Neural progenitor cell (in vitro differentiated cells): ENCODE measurements around the gene PPP5C. TPM values are rescaled to one million over a fixed set of nuclear protein-coding genes. Genes with fewer than 3 reads are reported as not detected.

Experiments used
- DNase-seq: peaks from one replicate; pipeline ENCODE4 v3.0.0-alpha.2; 2016; ENCODE audit warnings: low spot score
- H2AFZ ChIP-seq: fragments of 200-600 bp; sonication (generic); replicated peaks from 2 replicates; pipeline ENCODE4 v1.6.1; 2016; ENCODE audit warnings: antibody characterized with exemption
- H3F3A ChIP-seq: fragments of 200-600 bp; sonication (generic); 2 replicates; pipeline ENCODE4 v1.6.1; 2016; ENCODE audit warnings: antibody characterized with exemption, low read depth
- H3K27ac ChIP-seq: fragments of 200-600 bp; sonication (generic); 2 replicates; pipeline ENCODE4 v1.5.1; 2016; ENCODE audit warnings: mild to moderate bottlenecking
- H3K27me3 ChIP-seq: fragments of 200-600 bp; sonication (generic); 2 replicates; pipeline ENCODE4 v1.6.1; 2016; ENCODE audit warnings: mild to moderate bottlenecking, moderate library complexity
- H3K36me3 ChIP-seq: fragments of 200-600 bp; sonication (generic); 2 replicates; pipeline ENCODE4 v1.5.1; 2016
- H3K4me1 ChIP-seq: fragments of 200-600 bp; sonication (generic); 2 replicates; pipeline ENCODE4 v1.6.1; 2016; ENCODE audit warnings: mixed run types
- H3K4me2 ChIP-seq: fragments of 200-600 bp; sonication (generic); 2 replicates; pipeline ENCODE4 v1.6.1; 2016
- H3K4me3 ChIP-seq: fragments of 200-600 bp; sonication (generic); 2 replicates; pipeline ENCODE4 v1.5.1; 2016
- H3K79me2 ChIP-seq: fragments of 200-600 bp; sonication (generic); 2 replicates; pipeline ENCODE4 v1.6.1; 2016; ENCODE audit warnings: low read depth
- H3K9ac ChIP-seq: fragments of 200-600 bp; sonication (generic); 2 replicates; pipeline ENCODE4 v1.6.1; 2016
- H3K9me3 ChIP-seq: fragments of 200-600 bp; sonication (generic); 2 replicates; pipeline ENCODE4 v1.5.1; 2016; ENCODE audit warnings: low read depth
- H4K20me1 ChIP-seq: fragments of 200-600 bp; sonication (generic); 2 replicates; pipeline ENCODE4 v1.6.1; 2016; ENCODE audit warnings: low read depth
- H3K27ac Mint-ChIP-seq: 3 replicates; pipeline ENCODE4 v1.8.0; 2021; ENCODE audit warnings: mixed read lengths
- H3K27me3 Mint-ChIP-seq: 2 replicates; pipeline ENCODE4 v1.8.0; 2022; ENCODE audit warnings: low read depth, mild to moderate bottlenecking, inconsistent platforms, moderate library complexity, mixed read lengths; ENCODE audit not compliant: insufficient read depth
- H3K36me3 Mint-ChIP-seq: 3 replicates; pipeline ENCODE4 v1.8.0; 2021; ENCODE audit warnings: mixed read lengths
- H3K4me1 Mint-ChIP-seq: 3 replicates; pipeline ENCODE4 v1.8.0; 2021; ENCODE audit warnings: mixed read lengths
- H3K4me3 Mint-ChIP-seq: 3 replicates; pipeline ENCODE4 v1.8.0; 2021; ENCODE audit warnings: mild to moderate bottlenecking, moderate library complexity, mixed read lengths
- H3K9me3 Mint-ChIP-seq: 3 replicates; pipeline ENCODE4 v1.8.0; 2020; ENCODE audit warnings: mixed read lengths
- EZH2 ChIP-seq: fragments of 200-600 bp; sonication (generic); IDR thresholded peaks from 2 replicates; pipeline ENCODE4 v1.6.1; 2017; ENCODE audit warnings: antibody characterized with exemption, mild to moderate bottlenecking, moderate library complexity
- EZH2phosphoT487 ChIP-seq: fragments of 200-600 bp; sonication (generic); IDR thresholded peaks from 2 replicates; pipeline ENCODE4 v1.6.1; 2017; ENCODE audit warnings: antibody characterized with exemption
- total RNA-seq: library from RNA; depleted of rRNA; stranded (reverse); fragments of >200 nt; gene quantifications from 2 replicates; pipeline ENCODE4 v1.2.3, GENCODE V29; 2015; ENCODE audit warnings: low replicate concordance
- TF ChIP-seq, protein P1 (sequence below): fragments of 200-600 bp; sonication (generic); IDR thresholded peaks from 2 replicates; pipeline ENCODE4 v1.5.1; 2017; ENCODE audit warnings: antibody characterized with exemption, mild to moderate bottlenecking

The PPP5C gene
- total RNA-seq, 1 donor from 2014 or later, result 63.5 TPM

DNA sequence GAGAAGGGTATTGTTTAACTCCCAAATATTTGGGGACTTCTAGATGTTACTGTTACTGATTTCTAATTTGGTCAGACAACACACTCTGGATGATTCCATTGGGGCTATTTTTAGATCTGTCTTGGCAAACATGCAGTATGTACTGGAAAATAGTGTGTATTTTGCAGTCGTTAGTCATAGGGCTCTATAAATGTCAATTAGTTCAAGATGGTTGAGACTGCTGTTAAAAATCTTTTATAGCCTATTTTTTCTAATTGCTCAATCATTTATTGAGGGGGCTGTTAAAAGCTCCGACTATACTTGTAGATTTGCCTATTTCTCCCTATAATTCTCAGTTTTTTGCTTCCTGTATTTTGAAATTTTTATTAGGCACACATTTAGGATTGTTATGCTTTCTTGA, 31.4 kb downstream of the PPP5C start:
- TF ChIP-seq EZH2 (no peak), EZH2phosphoT487 (no peak)
- TF ChIP-seq, protein P1, sequence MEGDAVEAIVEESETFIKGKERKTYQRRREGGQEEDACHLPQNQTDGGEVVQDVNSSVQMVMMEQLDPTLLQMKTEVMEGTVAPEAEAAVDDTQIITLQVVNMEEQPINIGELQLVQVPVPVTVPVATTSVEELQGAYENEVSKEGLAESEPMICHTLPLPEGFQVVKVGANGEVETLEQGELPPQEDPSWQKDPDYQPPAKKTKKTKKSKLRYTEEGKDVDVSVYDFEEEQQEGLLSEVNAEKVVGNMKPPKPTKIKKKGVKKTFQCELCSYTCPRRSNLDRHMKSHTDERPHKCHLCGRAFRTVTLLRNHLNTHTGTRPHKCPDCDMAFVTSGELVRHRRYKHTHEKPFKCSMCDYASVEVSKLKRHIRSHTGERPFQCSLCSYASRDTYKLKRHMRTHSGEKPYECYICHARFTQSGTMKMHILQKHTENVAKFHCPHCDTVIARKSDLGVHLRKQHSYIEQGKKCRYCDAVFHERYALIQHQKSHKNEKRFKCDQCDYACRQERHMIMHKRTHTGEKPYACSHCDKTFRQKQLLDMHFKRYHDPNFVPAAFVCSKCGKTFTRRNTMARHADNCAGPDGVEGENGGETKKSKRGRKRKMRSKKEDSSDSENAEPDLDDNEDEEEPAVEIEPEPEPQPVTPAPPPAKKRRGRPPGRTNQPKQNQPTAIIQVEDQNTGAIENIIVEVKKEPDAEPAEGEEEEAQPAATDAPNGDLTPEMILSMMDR, result no peak
- H3K36me3 Mint-ChIP-seq, result peaks cover 44% of the 10 kb centered on the region
- H3F3A ChIP-seq, result peaks cover 6% of the 10 kb centered on the region
- no peak overlapping the region for H3K27ac ChIP-seq
- H3K4me2 ChIP-seq, result no peak overlapping the region
- H3K9me3 Mint-ChIP-seq, result peaks cover 2% of the 10 kb centered on the region
- no peak overlapping the region for H3K4me3 ChIP-seq
- H2AFZ ChIP-seq, result no peak overlapping the region
- H3K4me3 Mint-ChIP-seq, result no peak overlapping the region
- H3K4me1 ChIP-seq, result peaks cover 12% of the 10 kb centered on the region
- peaks cover 47% of the 10 kb centered on the region for H3K79me2 ChIP-seq
- H3K27me3 ChIP-seq, result no peaks in the 10 kb centered on the region
- peaks cover 7% of the 10 kb centered on the region for H3K4me1 Mint-ChIP-seq
- DNase-seq, result no peak
- no peak overlapping the region for H3K27ac Mint-ChIP-seq
- peaks cover 4% of the 10 kb centered on the region for H3K9me3 ChIP-seq
- H3K9ac ChIP-seq, result no peak overlapping the region
- H3K36me3 ChIP-seq, result peaks cover 14% of the 10 kb centered on the region
- peaks cover 13% of the 10 kb centered on the region for H4K20me1 ChIP-seq
- H3K27me3 Mint-ChIP-seq, result peaks cover 2% of the 10 kb centered on the region

DNA sequence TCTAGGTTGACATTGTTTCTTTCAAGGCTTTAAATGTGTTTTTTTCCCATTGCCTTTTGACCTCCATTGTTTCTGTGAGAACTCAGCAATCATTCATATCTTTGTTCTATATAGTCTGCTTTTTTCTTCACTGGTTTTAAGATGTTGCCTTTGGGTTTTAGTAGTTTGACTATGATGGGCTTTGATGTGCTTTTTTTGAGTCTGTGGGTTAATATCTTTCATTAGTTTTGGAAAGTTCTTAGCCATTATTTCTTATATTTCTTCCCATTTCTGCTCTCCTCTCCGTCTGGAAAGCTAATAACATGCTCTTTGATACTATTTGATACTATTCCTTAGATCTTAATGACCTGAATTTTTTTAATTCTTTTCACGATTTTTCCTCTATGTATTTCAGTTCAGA, 33.8 kb downstream of the PPP5C start:
- no peak overlapping the region for H3K4me3 Mint-ChIP-seq
- H3K4me1 Mint-ChIP-seq, result no peaks in the 10 kb centered on the region
- H3K9me3 Mint-ChIP-seq, result peaks cover 2% of the 10 kb centered on the region
- no peaks in the 10 kb centered on the region for H4K20me1 ChIP-seq
- peaks cover 26% of the 10 kb centered on the region for H3K79me2 ChIP-seq
- no peaks in the 10 kb centered on the region for H3K4me1 ChIP-seq
- no peak overlapping the region for H3K9ac ChIP-seq
- H3K36me3 Mint-ChIP-seq, result peaks cover 53% of the 10 kb centered on the region
- H2AFZ ChIP-seq, result no peak overlapping the region
- TF ChIP-seq EZH2phosphoT487 (no peak), EZH2 (no peak)
- TF ChIP-seq, protein P1, result no peak
- DNase-seq, result no peak
- no peak overlapping the region for H3K27ac ChIP-seq
- peaks cover 14% of the 10 kb centered on the region for H3K36me3 ChIP-seq
- H3K27me3 Mint-ChIP-seq, result peaks cover 5% of the 10 kb centered on the region
- H3F3A ChIP-seq, result no peaks in the 10 kb centered on the region
- H3K9me3 ChIP-seq, result peaks cover 4% of the 10 kb centered on the region
- H3K4me2 ChIP-seq, result no peak overlapping the region
- H3K27me3 ChIP-seq, result no peaks in the 10 kb centered on the region
- no peak overlapping the region for H3K4me3 ChIP-seq
- no peak overlapping the region for H3K27ac Mint-ChIP-seq

DNA sequence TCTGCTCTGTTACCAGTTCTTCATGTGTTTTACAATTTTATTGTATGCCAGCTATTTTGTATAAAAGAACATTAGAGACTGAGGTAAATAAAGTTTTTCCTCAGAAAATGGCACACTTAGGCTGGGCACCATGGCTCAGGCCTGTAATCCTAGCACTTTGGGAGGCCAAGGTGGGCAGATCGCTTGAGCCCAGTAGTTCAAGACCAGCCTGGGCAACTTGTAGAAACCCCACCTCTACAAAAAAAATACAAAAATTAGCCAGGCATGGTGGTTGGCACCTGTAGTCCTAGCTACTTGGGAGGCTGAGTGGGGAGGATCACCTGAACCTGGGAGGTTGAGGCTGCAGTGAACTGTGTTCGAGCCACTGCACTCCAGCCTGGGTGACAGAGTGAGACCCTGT, 34.5 kb downstream of the PPP5C start:
- Histone ChIP-seq H3K27me3 (no peaks in the 10 kb centered on the region), H3K4me3 (no peak overlapping the region)
- H3K4me3 Mint-ChIP-seq, result no peak overlapping the region

More for the DNA sequence above, 34.5 kb downstream of the PPP5C start:
- Histone ChIP-seq H3K9ac (no peak overlapping the region), H3K79me2 (peaks cover 26% of the 10 kb centered on the region), H4K20me1 (no peaks in the 10 kb centered on the region), H3K9me3 (peaks cover 4% of the 10 kb centered on the region), H3K27ac (no peak overlapping the region), H3K4me2 (no peak overlapping the region), H3K36me3 (peaks cover 14% of the 10 kb centered on the region), H3F3A (no peaks in the 10 kb centered on the region), H3K4me1 (no peaks in the 10 kb centered on the region), H2AFZ (no peak overlapping the region)
- Mint-ChIP-seq H3K27ac (no peak overlapping the region), H3K36me3 (peaks cover 52% of the 10 kb centered on the region), H3K4me1 (no peaks in the 10 kb centered on the region), H3K27me3 (peaks cover 3% of the 10 kb centered on the region), H3K9me3 (peaks cover 2% of the 10 kb centered on the region)
- no peak for TF ChIP-seq EZH2
- TF ChIP-seq, protein P1, result no peak
- TF ChIP-seq EZH2phosphoT487, result no peak
- DNase-seq, result no peak
